ENCODE data around the gene CDKL2. TPM values are rescaled to one million over a fixed set of nuclear protein-coding genes. Genes with fewer than 3 reads are reported as not detected.

CDKL2 gene
- total RNA-seq, 2 donors from 2014 or later = 0.37 to 1.3 TPM

- DNase-seq = no peak
- H3K36me3 ChIP-seq (ENCODE audit: control insufficient read depth, insufficient read depth, low read length) = no peaks in the 10 kb centered on the region
- peaks cover 17% of the 10 kb centered on the region for H3K9me3 Mint-ChIP-seq
- 89 to 93% methylated on average over 2 of the region's 2 CpGs for WGBS, 2 experiments (ENCODE audit: insufficient coverage in 1 of 2, insufficient read length in 1 of 2)
- H3K9ac ChIP-seq (ENCODE audit: extremely low read depth, low read length, poor library complexity, severe bottlenecking) = no peak overlapping the region
- peaks cover 13% of the 10 kb centered on the region for H3K9me3 ChIP-seq (ENCODE audit: control insufficient read depth, low read length)
- H3K27ac Mint-ChIP-seq = no peak overlapping the region
- no peak overlapping the region for H3K4me3 ChIP-seq (ENCODE audit: low read length)
- H3K36me3 Mint-ChIP-seq (ENCODE audit: low read depth) = no peaks in the 10 kb centered on the region
- TF ChIP-seq, protein P1, sequence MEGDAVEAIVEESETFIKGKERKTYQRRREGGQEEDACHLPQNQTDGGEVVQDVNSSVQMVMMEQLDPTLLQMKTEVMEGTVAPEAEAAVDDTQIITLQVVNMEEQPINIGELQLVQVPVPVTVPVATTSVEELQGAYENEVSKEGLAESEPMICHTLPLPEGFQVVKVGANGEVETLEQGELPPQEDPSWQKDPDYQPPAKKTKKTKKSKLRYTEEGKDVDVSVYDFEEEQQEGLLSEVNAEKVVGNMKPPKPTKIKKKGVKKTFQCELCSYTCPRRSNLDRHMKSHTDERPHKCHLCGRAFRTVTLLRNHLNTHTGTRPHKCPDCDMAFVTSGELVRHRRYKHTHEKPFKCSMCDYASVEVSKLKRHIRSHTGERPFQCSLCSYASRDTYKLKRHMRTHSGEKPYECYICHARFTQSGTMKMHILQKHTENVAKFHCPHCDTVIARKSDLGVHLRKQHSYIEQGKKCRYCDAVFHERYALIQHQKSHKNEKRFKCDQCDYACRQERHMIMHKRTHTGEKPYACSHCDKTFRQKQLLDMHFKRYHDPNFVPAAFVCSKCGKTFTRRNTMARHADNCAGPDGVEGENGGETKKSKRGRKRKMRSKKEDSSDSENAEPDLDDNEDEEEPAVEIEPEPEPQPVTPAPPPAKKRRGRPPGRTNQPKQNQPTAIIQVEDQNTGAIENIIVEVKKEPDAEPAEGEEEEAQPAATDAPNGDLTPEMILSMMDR (conservative IDR thresholded peaks at IDR 0.05) = no peak
- peaks cover 19% of the 10 kb centered on the region for H3K27me3 Mint-ChIP-seq (ENCODE audit: insufficient read depth)
- peaks cover 5% of the 10 kb centered on the region for H3K27me3 ChIP-seq (ENCODE audit: control insufficient read depth, insufficient read depth, low read length, poor library complexity, severe bottlenecking)
- H3K4me1 Mint-ChIP-seq = no peaks in the 10 kb centered on the region
- H3K27ac ChIP-seq (ENCODE audit: low read depth, low read length) = no peak overlapping the region
- no peaks in the 10 kb centered on the region for H3K4me1 ChIP-seq (ENCODE audit: control insufficient read depth, insufficient read depth, low read length)
- no peak overlapping the region for H3K4me3 Mint-ChIP-seq
Measured at GRCh38 chr4:75567725-75568124, 62.6 kb downstream of the CDKL2 start.

DNA sequence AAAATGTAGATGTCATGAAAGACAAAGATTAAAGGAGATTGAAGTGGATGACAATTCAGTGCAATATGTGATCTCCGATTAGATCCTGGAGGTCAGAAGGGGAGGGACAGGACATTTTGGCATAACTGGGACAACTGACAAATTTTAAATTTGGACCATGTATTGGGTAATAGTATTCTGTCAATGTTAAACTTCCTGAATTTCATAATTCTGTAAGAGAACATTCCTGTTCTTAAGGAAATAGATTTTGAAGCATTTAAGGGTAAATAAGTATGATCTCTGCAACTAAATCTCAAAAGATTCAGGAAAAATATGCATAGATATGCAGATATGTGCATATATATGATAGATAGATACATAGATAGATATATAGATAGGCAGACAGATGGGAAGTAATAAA is 63.4 kb downstream of the CDKL2 start:
- Mint-ChIP-seq H3K36me3 (ENCODE audit: low read depth) (no peaks in the 10 kb centered on the region), H3K9me3 (peaks cover 17% of the 10 kb centered on the region), H3K4me3 (no peak overlapping the region), H3K27me3 (ENCODE audit: insufficient read depth) (peaks cover 11% of the 10 kb centered on the region), H3K4me1 (peaks cover 2% of the 10 kb centered on the region), H3K27ac (no peak overlapping the region)
- Histone ChIP-seq H3K4me3 (ENCODE audit: low read length) (no peak overlapping the region), H3K27ac (ENCODE audit: low read depth, low read length) (no peak overlapping the region), H3K27me3 (ENCODE audit: control insufficient read depth, insufficient read depth, low read length, poor library complexity, severe bottlenecking) (no peaks in the 10 kb centered on the region), H3K9ac (ENCODE audit: extremely low read depth, low read length, poor library complexity, severe bottlenecking) (no peak overlapping the region), H3K36me3 (ENCODE audit: control insufficient read depth, insufficient read depth, low read length) (no peaks in the 10 kb centered on the region), H3K9me3 (ENCODE audit: control insufficient read depth, low read length) (peaks cover 13% of the 10 kb centered on the region), H3K4me1 (ENCODE audit: control insufficient read depth, insufficient read depth, low read length) (no peaks in the 10 kb centered on the region)
- DNase-seq = no peak
- TF ChIP-seq, protein P1 (conservative IDR thresholded peaks at IDR 0.05) = no peak
- WGBS, 2 experiments (ENCODE audit: insufficient coverage in 1 of 2, insufficient read length in 1 of 2) = 84 to 100% methylated on average over 1 of the region's 1 CpG

DNA sequence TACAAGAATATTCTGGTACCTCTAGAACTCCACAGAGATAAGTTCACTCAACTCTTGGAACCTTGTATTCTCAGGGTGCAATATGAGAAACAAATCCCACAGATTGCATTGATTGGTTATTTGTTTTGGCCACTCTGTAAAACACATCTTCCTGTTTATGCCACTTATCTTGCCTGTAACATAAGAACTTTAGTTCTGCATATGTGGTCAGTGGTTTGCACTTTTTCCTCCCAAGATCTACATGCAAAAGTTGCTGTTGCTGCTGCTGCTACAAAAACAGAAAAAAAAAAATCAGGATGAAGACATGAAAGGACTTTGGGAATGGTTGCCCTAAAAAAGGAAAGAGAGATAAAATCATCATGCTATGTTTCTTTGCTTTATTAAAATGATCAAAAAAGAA is 64.8 kb downstream of the CDKL2 start:
- Histone ChIP-seq H3K9ac (ENCODE audit: extremely low read depth, low read length, poor library complexity, severe bottlenecking) (no peak overlapping the region), H3K27ac (ENCODE audit: low read depth, low read length) (no peak overlapping the region), H3K4me1 (ENCODE audit: control insufficient read depth, insufficient read depth, low read length) (no peaks in the 10 kb centered on the region), H3K27me3 (ENCODE audit: control insufficient read depth, insufficient read depth, low read length, poor library complexity, severe bottlenecking) (no peaks in the 10 kb centered on the region), H3K9me3 (ENCODE audit: control insufficient read depth, low read length) (peaks cover 13% of the 10 kb centered on the region), H3K4me3 (ENCODE audit: low read length) (no peak overlapping the region), H3K36me3 (ENCODE audit: control insufficient read depth, insufficient read depth, low read length) (no peaks in the 10 kb centered on the region)
- H3K4me1 Mint-ChIP-seq = peaks cover 4% of the 10 kb centered on the region
- H3K27ac Mint-ChIP-seq = no peak overlapping the region
- TF ChIP-seq, protein P1 (conservative IDR thresholded peaks at IDR 0.05) = no peak
- H3K36me3 Mint-ChIP-seq (ENCODE audit: low read depth) = no peaks in the 10 kb centered on the region
- peaks cover 2% of the 10 kb centered on the region for H3K27me3 Mint-ChIP-seq (ENCODE audit: insufficient read depth)
- no peak for DNase-seq
- no peak overlapping the region for H3K4me3 Mint-ChIP-seq
- H3K9me3 Mint-ChIP-seq = peaks cover 17% of the 10 kb centered on the region

Data from endodermal cell (in vitro differentiated cells).